AG10803 (cell line): ENCODE measurements around the gene HIP1.
"Not testable (repeated sequence)": the region's sequence is repeated elsewhere in the genome, so short reads cannot be mapped to it uniquely, and the experiment has no call there.

ENCODE experiments used
- DNase-seq: peaks from one replicate; pipeline ENCODE4 v3.0.0; 2010; ENCODE audit warnings: low read depth
- H3K4me3 ChIP-seq: 2 replicates; pipeline ENCODE4 v1.5.1; 2011; ENCODE audit warnings: mild to moderate bottlenecking, low read length, control low read depth
- TF ChIP-seq, protein P1 (sequence below): conservative IDR thresholded peaks from 2 replicates; pipeline ENCODE4 v1.5.1; 2011; ENCODE audit warnings: mild to moderate bottlenecking, low read length, control low read depth, inconsistent platforms

Gene HIP1

DNA sequence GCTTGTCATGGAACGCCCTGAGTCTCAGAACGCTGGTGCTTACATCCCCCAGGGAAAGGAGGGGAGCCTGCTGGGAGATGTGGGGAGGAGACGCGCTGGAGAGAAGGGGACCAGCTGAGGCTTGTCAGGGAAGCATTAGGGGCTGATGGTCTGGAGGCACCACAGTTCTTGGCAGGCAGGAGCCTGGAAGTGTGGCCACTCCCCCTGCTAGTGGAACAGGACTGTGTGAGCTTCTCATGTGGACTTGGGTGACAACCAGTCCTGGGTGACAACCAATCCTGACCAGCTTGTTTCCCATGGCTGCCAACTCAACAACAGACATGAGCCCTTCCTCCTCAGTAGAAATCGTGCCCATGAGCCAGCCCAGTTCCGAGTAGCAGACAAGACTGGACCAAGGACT is 158.8 kb downstream of the HIP1 start:
- DNase-seq, result no peak
- TF ChIP-seq, protein P1, sequence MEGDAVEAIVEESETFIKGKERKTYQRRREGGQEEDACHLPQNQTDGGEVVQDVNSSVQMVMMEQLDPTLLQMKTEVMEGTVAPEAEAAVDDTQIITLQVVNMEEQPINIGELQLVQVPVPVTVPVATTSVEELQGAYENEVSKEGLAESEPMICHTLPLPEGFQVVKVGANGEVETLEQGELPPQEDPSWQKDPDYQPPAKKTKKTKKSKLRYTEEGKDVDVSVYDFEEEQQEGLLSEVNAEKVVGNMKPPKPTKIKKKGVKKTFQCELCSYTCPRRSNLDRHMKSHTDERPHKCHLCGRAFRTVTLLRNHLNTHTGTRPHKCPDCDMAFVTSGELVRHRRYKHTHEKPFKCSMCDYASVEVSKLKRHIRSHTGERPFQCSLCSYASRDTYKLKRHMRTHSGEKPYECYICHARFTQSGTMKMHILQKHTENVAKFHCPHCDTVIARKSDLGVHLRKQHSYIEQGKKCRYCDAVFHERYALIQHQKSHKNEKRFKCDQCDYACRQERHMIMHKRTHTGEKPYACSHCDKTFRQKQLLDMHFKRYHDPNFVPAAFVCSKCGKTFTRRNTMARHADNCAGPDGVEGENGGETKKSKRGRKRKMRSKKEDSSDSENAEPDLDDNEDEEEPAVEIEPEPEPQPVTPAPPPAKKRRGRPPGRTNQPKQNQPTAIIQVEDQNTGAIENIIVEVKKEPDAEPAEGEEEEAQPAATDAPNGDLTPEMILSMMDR, result no peak
- H3K4me3 ChIP-seq, result no peak overlapping the region

DNA sequence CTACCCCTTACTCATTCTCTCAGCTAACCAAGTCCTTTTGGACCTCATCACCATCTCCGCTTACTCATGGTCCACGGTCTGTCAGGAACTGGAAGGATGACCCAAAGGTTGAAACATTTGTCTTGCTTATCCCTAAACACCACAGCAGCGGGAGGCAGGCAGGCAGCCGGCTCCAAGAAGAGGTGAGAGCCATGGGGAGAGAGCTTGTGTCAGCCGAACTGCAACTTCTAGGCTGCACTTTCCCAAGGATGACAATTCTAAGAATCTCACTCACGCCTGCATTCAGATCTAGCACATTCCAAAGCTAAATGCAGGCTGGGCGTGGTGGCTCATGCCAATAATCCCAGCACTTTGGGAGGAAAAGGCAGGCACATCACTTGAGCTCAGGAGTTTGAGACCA is 160.7 kb downstream of the HIP1 start:
- TF ChIP-seq, protein P1, result no peak
- H3K4me3 ChIP-seq, result no peak overlapping the region
- DNase-seq, result no peak

DNA sequence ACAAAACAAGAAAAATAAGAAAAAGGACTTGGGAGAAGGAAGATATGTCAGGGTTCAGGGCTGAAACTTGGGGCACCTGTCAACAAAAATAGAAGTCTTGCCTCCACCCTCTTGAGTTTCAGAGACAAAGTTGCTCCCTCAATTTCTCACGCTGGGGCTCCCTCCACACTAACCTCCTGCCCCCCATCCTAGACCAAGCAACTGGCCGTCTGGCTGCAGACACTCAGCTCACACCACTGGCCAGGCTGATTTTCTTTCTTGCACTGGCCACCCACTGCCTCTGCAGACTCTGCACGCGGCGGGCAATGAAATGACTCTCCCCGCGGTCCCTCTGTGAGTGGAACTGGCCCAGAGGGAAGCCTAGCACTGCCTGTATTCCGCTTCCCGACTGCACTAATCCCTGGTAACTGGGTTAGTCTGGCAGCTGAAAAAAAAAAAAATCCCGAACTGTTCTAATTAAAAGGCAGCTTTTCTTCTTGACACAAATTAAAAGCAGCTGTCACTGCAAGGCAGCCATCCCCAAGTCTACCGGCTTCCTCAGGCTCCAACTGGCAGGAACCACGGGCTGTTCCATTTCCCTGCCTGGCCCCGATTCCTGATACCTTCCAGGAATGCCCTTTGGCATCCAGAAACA is 163.1 kb downstream of the HIP1 start:
- TF ChIP-seq, protein P1, result no peak
- no peak overlapping the region for H3K4me3 ChIP-seq
- peak; percentile 84 for DNase-seq

DNA sequence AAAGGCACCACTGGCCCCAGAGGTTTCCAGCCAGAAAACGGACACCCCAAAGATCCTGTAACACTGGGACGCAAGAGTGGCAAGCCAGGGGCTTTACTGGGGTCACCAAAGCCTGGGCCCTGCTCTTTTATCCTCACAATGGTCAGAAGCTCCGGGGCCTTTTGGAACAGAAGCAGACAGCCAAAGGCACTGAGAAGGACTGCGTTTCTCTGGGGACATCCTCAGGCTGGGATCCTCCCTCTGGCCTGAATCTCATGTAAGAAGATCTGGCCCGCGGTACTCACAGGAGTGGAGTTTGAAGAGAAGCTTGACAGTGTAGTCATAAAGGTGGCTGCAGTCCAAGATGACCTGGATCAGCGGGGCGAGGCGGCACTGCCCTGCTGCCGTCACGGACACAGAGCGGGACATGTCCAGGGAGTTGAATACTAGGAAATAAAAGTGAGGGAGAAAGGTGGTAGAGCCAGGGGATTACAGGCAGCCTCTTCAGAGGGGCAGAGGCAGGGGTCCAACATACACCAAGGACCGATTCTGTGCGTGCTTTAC is 165.2 kb downstream of the HIP1 start:
- DNase-seq, result no peak
- TF ChIP-seq, protein P1, result no peak
- no peak overlapping the region for H3K4me3 ChIP-seq

DNA sequence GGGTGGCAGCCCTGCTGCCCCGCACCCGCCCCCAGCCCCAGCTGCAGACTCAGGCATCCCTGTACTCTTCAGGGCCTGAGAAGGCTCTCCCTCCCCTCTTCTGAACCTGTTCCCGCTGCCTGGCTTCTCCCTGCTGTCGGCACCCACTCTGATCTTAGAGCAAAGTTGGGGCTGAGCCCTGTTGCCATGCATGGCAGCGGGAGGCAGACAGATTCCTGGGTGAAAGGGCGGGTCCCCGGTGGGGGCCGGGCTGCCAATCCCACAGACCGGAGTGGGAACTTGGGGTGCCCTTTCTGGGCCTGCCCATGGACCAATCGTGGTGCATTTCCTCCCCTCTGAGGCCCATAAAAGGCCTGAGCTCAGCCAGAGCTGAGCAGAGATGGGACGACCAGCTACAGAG is 165.9 kb downstream of the HIP1 start:
- no peak overlapping the region for H3K4me3 ChIP-seq
- no peak for DNase-seq
- TF ChIP-seq, protein P1, result no peak

DNA sequence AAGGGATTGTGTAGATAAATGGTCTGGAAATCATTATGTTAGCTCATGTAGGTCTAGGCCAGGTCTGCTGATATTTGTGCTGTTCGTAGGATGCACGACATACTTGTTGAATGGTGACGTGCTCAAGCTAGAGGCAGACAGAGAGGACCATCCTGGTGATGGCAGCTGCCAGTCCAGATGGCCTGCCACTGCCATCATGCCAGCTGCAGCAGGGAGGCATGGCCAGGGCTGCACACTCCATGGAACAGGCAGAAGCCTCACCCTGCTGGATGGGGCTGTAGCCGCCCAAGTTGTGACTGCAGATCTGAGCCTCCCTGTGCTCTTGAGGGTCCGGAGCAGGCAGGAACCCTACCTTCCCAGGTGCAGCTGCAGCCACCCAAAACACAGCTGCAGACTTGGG is 166.3 kb downstream of the HIP1 start:
- TF ChIP-seq, protein P1, result no peak
- no peak overlapping the region for H3K4me3 ChIP-seq
- DNase-seq, result no peak

DNA sequence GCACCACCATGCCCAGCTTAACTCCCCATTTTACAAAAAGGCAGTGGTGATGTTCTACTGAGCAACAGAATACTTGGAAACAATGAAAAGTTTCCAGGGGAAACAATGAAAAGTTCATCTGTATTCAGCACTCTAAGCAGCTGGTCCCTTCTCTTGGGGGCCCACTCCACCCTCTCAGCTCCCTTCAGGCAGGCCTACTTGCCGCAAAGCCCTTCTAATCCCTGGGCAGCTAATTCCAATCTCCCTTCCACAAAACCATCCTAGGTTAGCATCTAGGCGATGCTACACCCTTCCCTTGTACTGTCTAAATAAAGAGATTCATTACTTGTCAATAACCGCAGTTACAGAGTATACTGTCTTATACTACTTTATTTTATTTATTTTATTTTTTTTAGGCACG is 167.5 kb downstream of the HIP1 start:
- TF ChIP-seq, protein P1, result no peak
- H3K4me3 ChIP-seq, result no peak overlapping the region
- no peak for DNase-seq

DNA sequence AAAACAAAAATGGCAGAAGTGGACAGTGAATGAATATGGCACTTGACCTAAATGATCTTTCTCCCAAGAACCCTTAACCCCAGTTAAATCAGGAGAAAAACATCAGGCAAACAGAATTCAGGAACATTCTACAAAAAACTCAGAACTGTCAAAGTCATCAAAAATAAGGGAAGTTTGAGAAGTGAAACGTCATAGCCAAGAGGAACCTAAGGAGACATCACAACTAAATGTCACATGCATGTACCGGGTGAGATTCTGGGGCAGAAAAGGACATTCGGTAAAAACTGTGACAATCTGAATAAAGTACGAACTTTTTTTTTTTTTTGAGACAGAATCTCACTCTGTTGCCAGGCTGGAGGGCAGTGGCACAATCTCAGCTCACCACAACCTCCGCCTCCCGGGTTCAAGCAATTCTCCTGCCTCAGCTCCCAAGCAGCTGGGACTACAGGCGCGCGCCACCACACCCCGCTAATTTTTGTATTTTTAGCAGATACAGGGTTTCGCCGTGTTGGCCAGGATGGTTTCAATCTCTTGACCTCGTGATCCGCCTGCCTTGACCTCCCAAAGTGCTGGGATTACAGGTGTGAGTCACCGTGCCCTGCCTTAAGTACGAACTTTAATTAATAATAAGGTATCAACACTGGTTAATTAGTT is 169.0 kb downstream of the HIP1 start:
- not testable (repeated sequence) for DNase-seq, H3K4me3 ChIP-seq
